PC-3 (cell line): ENCODE data around the gene AKAP8. TPM values are rescaled to one million over a fixed set of nuclear protein-coding genes. Genes with fewer than 3 reads are reported as not detected.

ENCODE experiments used
- ATAC-seq: fragments of 200-7000 bp; cut with Tn5 transposase; 2 replicates; pipeline ENCODE4 v1.9.1; 2020; ENCODE audit warnings: mild to moderate bottlenecking, moderate library complexity
- BruUV-seq: library from RNA; stranded (reverse); fragments of 400-500 nt; replicated peaks from 2 replicates; lab custom pipeline; 2021; lab: Mats Ljungman, UMichigan
- CTCF ChIA-PET: fragments of 300-600 bp; sonication (Branson Sonifier 250); formaldehyde crosslinking; loops from one replicate; lab custom pipeline; 2022; ENCODE audit warnings: antibody characterized with exemption; lab: Charles Lee
- POLR2A ChIA-PET: fragments of 300-600 bp; sonication (Branson Sonifier 250); formaldehyde crosslinking; loops from one replicate; lab custom pipeline; 2022; ENCODE audit warnings: antibody characterized with exemption; ENCODE audit not compliant: unreplicated experiment; lab: Charles Lee
- DNase-seq: peaks from one replicate; pipeline ENCODE4 v3.0.0-alpha.2; 2015
- H2AFZ ChIP-seq: fragments of 300-600 bp; sonication (generic); 2 replicates; pipeline ENCODE4 v1.6.0; 2016; ENCODE audit warnings: antibody characterized with exemption, low read length
- H3F3A ChIP-seq: fragments of 300-600 bp; sonication (generic); one replicate; pipeline ENCODE4 v1.6.0; 2017; ENCODE audit warnings: antibody characterized with exemption, low read length, control low read depth, mild to moderate bottlenecking; ENCODE audit not compliant: unreplicated experiment
- H3K27ac ChIP-seq: fragments of 300-600 bp; sonication (generic); 2 replicates; pipeline ENCODE4 v1.5.1; 2016; ENCODE audit warnings: mild to moderate bottlenecking, low read length
- H3K27me3 ChIP-seq: fragments of 300-600 bp; sonication (generic); 2 replicates; pipeline ENCODE4 v1.6.1; 2016; ENCODE audit warnings: low read length, mixed read lengths
- H3K36me3 ChIP-seq: fragments of 300-600 bp; sonication (generic); 2 replicates; pipeline ENCODE4 v1.6.1; 2016; ENCODE audit warnings: low read depth, mixed run types, low read length, mixed read lengths
- H3K4me1 ChIP-seq: fragments of 300-600 bp; sonication (generic); 2 replicates; pipeline ENCODE4 v1.5.1; 2016; ENCODE audit warnings: low read length; ENCODE audit not compliant: insufficient read depth
- H3K4me2 ChIP-seq: fragments of 300-600 bp; sonication (generic); 2 replicates; pipeline ENCODE4 v1.6.0; 2016; ENCODE audit warnings: low read length
- H3K4me3 ChIP-seq: fragments of 300-600 bp; sonication (generic); 2 replicates; pipeline ENCODE4 v1.5.1; 2016; ENCODE audit warnings: mild to moderate bottlenecking, low read length, mixed read lengths
- H3K79me2 ChIP-seq: fragments of 300-600 bp; sonication (generic); 2 replicates; pipeline ENCODE4 v1.6.1; 2017; ENCODE audit warnings: low read length, mixed read lengths
- H3K9ac ChIP-seq: fragments of 300-600 bp; sonication (generic); 2 replicates; pipeline ENCODE4 v1.6.0; 2016; ENCODE audit warnings: mild to moderate bottlenecking, low read length
- H3K9me2 ChIP-seq: fragments of 300-600 bp; sonication (generic); replicated peaks from 2 replicates; pipeline ENCODE4 v1.6.1; 2016; ENCODE audit warnings: mixed run types, low read length, mixed read lengths
- H3K9me3 ChIP-seq: fragments of 300-600 bp; sonication (generic); 2 replicates; pipeline ENCODE4 v1.6.1; 2016; ENCODE audit warnings: low read length, mixed read lengths
- H4K20me1 ChIP-seq: fragments of 300-600 bp; sonication (generic); 2 replicates; pipeline ENCODE4 v1.6.1; 2016; ENCODE audit warnings: low read length, mixed read lengths
- EZH2 ChIP-seq: fragments of 300-600 bp; sonication (generic); IDR thresholded peaks from one replicate; pipeline ENCODE4 v1.6.1; 2017; ENCODE audit warnings: antibody characterized with exemption, mild to moderate bottlenecking, low read length; ENCODE audit not compliant: unreplicated experiment
- EZH2phosphoT487 ChIP-seq: fragments of 300-600 bp; sonication (generic); IDR thresholded peaks from 2 replicates; pipeline ENCODE4 v1.6.1; 2018; ENCODE audit warnings: mild to moderate bottlenecking, antibody characterized with exemption, low read length, borderline replicate concordance
- intact Hi-C: fragments of 100-400 bp; cut with micrococcal nuclease; formaldehyde crosslinking; loops from 2 replicates; pipeline ENCODE4 v1.9.0; 2023
- total RNA-seq: library from RNA; depleted of rRNA; stranded (reverse); fragments of >200 nt; gene quantifications from 2 replicates; pipeline ENCODE4 v1.2.3, GENCODE V29; 2014
- TF ChIP-seq, protein P1 (sequence below): fragments of 300-600 bp; sonication (generic); conservative IDR thresholded peaks from 2 replicates; pipeline ENCODE4 v1.5.1; 2017; ENCODE audit warnings: antibody characterized with exemption, low read depth, mild to moderate bottlenecking, low read length

Gene AKAP8
- total RNA-seq, 1 experiment from 2014 or later = 36.3 TPM

- POLR2A ChIA-PET = no interaction called here
- Histone ChIP-seq H3K9ac (no peak overlapping the region), H3K9me3 (no peaks in the 10 kb centered on the region), H3F3A (no peaks in the 10 kb centered on the region), H3K36me3 (no peaks in the 10 kb centered on the region), H3K4me1 (peaks cover 12% of the 10 kb centered on the region), H3K27me3 (no peaks in the 10 kb centered on the region), H3K4me2 (no peak overlapping the region), H3K79me2 (peaks cover 99% of the 10 kb centered on the region), H4K20me1 (peaks cover 92% of the 10 kb centered on the region), H2AFZ (no peak overlapping the region), H3K27ac (no peak overlapping the region), H3K4me3 (no peak overlapping the region), H3K9me2 (no peaks in the 10 kb centered on the region)
- intact Hi-C loops = no loop called here
- CTCF ChIA-PET = no interaction called here
- ATAC-seq (no peak), DNase-seq (no peak)
- BruUV-seq = no TSS peak
- TF ChIP-seq EZH2 (no peak), EZH2phosphoT487 (no peak)
- TF ChIP-seq, protein P1, sequence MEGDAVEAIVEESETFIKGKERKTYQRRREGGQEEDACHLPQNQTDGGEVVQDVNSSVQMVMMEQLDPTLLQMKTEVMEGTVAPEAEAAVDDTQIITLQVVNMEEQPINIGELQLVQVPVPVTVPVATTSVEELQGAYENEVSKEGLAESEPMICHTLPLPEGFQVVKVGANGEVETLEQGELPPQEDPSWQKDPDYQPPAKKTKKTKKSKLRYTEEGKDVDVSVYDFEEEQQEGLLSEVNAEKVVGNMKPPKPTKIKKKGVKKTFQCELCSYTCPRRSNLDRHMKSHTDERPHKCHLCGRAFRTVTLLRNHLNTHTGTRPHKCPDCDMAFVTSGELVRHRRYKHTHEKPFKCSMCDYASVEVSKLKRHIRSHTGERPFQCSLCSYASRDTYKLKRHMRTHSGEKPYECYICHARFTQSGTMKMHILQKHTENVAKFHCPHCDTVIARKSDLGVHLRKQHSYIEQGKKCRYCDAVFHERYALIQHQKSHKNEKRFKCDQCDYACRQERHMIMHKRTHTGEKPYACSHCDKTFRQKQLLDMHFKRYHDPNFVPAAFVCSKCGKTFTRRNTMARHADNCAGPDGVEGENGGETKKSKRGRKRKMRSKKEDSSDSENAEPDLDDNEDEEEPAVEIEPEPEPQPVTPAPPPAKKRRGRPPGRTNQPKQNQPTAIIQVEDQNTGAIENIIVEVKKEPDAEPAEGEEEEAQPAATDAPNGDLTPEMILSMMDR = no peak
Measured at GRCh38 chr19:15321739-15322138, 57.8 kb downstream of the AKAP8 start.

DNA sequence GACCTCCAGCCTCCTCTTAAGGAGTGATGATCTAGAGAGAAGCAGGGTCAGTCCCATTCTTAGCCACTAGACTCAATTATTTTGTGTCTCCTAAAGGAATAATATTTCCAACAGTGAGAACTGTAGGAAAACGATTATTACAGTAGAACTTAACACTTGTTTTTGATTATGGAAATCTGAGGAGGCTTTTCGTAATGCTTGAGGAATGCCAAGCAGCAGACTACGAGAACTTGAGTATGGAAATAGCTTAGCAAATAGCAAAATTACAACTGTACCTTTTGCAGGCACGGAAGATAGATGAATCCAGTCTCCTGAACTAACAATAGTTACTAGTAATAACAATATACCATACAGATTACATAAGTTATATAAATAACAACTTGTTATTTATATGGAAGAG, 59.5 kb downstream of the AKAP8 start:
- ChIA-PET CTCF (no interaction called here), POLR2A (no interaction called here)
- peaks cover 99% of the 10 kb centered on the region for H3K79me2 ChIP-seq
- no peak overlapping the region for H2AFZ ChIP-seq
- TF ChIP-seq EZH2 (no peak), EZH2phosphoT487 (no peak)
- TF ChIP-seq, protein P1 = no peak
- H3K27ac ChIP-seq = no peak overlapping the region
- H3K27me3 ChIP-seq = no peaks in the 10 kb centered on the region
- peaks cover 14% of the 10 kb centered on the region for H3K4me1 ChIP-seq
- H3K4me3 ChIP-seq = no peak overlapping the region
- no peak overlapping the region for H3K4me2 ChIP-seq
- H3F3A ChIP-seq = no peaks in the 10 kb centered on the region
- no peaks in the 10 kb centered on the region for H3K36me3 ChIP-seq
- ATAC-seq (no peak), DNase-seq (no peak)
- no peaks in the 10 kb centered on the region for H3K9me3 ChIP-seq
- no peak overlapping the region for H3K9ac ChIP-seq
- BruUV-seq = no TSS peak
- H3K9me2 ChIP-seq = no peaks in the 10 kb centered on the region
- H4K20me1 ChIP-seq = peaks cover 90% of the 10 kb centered on the region
- intact Hi-C loops = no loop called here

- DNase-seq (no peak), ATAC-seq (peak; percentile 52; the same call in 1 of the 2 replicates)
- Histone ChIP-seq H3K4me1 (peaks cover 27% of the 10 kb centered on the region), H3K9me2 (no peaks in the 10 kb centered on the region), H4K20me1 (peaks cover 88% of the 10 kb centered on the region), H3F3A (no peaks in the 10 kb centered on the region), H3K4me2 (no peak overlapping the region), H3K36me3 (no peaks in the 10 kb centered on the region), H3K4me3 (no peak overlapping the region), H3K27me3 (no peaks in the 10 kb centered on the region), H2AFZ (no peak overlapping the region), H3K79me2 (peaks cover 99% of the 10 kb centered on the region), H3K27ac (no peak overlapping the region), H3K9ac (no peak overlapping the region), H3K9me3 (no peaks in the 10 kb centered on the region)
- BruUV-seq = no TSS peak
- CTCF ChIA-PET = no interaction called here
- POLR2A ChIA-PET = no interaction called here
- intact Hi-C loops = no loop called here
- TF ChIP-seq EZH2phosphoT487 (no peak), EZH2 (no peak)
- TF ChIP-seq, protein P1 = no peak
Measured at GRCh38 chr19:15318241-15318691, 61.3 kb downstream of the AKAP8 start.
